ENCODE measurements around the gene MANEAL.

Gene MANEAL

DNA sequence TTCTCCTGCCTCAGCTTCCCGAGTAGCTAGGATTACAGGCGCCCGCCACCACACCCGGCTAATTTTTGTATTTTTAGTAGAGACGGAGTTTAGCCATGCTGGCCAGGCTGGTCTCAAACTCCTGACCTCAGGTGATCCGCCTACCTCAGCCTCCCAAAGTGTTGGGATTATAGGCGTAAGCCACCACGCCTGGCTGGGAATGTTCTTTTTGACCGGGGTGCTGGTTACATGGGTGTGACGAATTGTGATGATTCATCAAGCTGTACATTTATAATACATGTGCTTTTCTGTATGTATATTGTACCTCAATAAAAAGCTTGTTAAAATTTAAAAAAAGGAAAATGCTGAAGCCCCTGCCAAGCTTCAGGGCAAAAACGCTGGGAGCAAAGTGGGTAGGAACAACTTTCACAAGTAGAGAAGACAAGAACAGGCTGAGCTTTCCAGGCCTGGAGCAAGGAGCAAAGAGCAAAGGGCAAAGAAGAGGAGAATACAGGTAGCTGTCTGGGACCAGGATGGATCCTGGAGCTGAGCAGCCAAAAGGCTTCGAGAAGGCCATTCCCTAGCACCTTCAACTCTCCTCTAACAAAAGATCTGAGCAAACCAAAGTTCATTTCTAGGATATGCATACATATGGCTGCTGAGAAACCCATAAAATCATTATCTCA is 34.9 kb downstream of the MANEAL start:
- DNase-seq: no peak

DNA sequence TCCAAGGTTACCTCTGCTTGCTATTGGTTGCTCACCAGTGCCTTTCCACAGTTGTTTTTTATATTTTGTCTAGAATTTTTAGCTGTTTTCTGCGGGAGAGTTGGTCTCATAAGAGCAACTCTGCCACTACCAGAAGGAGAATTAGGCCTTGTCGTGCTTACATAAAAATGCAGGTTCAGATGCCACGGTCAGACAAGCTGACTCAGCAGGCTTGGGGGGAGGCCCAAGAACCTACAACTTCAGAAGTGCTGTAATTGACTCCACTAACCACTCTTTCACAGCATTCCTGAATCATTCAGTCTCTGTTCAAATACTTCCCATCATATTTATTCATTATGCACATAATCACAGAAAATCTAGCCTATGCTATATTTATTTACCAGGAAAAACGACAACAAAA is 37.5 kb downstream of the MANEAL start:
- DNase-seq: no peak

DNA sequence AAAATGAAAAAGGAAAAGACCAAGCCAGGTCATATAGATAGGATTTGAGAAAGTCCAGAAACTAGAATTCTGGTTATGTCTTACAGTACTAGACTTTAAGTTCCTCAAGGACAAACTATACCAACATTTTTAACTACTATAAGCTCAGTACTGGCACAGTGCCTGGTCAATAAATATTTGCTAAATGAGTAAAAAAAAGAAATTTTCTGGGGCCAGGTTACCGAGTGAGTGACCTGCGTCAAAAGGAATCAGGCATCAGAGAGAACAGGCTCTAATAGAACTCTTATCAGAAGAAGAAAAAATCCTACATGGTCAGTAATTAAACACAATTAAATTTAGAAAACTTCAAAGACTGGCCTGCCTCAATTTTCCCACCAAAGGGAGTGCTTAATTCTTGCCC is 38.2 kb downstream of the MANEAL start:
- no peak for DNase-seq

DNA sequence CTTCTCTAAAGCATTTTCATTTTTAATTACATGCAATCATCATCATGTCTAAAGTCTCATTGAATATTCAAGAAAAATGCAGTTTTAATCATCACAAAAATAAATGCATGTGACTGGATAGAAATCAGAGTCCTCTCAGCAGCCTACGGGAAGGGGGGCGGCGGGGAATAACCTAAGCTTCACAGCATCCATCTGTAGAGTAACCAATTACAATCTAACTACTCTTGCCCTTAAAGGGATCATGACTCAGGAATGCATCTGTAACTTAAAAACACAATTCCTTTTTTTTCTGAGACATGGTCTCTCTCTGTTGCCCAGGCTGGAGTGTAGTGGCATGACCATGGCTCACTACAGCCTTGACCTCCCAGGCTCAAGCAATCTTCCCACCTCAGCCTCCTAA is 43.1 kb downstream of the MANEAL start:
- DNase-seq: no peak

DNA sequence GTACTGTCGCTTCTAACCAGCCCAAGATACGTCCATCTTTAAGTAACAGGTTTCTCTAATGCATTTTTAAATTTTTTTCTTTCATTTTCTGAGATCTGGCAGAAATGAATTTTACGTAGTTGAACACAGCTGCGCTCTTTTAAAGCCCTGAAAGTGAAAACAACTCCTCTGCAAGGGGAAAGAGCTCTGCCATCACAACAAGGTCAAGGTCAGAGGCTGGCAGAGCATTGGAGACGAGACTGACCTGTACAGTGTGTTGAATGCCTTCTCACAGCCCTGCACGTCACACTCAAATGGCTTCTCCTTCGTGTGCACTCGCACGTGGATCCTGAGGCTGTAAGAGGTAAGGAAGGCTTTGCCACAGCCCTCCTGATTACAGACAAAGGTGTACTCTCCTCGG is 46.0 kb downstream of the MANEAL start:
- no peak for DNase-seq

DNA sequence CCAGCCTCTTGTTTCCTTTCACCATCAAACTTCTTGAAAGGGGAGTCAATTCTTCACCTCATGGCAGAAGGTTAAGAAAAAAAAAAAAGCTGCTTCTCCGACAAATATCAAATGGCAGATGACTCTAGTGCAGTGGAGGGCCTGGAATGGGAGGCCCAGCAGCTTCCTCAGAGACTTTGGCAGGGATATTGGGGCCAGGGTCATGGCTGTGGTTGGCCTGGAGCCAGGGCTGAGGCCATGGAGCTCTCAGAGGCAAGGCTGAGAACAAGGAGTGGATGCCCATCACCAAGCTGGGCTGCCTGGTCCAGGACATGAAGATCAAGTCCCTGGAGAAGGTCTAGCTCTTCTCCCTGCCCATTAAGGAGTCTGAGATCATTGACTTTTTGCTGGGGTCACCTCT is 47.1 kb downstream of the MANEAL start:
- DNase-seq: no peak

DNA sequence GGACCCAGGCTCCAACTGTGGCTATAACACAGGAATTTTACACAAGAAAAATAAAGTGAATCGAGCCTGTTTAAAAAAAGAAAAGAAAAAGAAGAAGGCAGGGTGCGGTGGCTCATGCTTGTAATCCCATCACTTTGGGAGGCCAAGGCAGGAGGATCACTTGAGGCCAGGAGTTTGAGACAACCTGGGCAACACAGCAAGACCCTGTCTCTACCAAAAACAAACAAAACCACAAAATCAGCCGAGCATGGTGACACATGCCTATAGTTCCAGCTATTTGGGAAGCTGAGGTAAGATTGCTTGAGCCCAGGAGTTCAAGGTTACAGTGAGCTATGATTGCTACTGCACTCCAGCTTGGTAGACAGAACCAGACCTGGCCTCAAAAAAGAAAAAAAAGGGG is 48.0 kb downstream of the MANEAL start:
- no peak for DNase-seq

DNA sequence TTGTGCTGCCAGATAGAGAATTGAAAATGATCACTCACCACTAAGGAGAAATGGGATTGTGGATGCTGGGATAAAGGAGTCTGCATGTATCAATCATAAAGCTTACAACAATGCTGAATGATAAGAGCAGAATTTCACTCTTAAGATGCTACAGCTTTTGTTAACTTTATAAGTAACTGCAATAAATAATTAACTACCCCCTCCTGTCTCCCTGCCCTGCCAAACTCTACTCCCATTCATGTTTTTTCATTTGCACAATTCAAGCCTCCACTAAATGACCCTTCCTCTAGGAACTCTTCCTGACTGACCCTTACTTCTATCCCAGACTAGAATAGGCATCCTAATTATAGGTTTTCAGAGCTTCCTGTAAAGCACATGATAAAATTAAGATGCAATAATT is 50.9 kb downstream of the MANEAL start:
- DNase-seq: no peak

DNA sequence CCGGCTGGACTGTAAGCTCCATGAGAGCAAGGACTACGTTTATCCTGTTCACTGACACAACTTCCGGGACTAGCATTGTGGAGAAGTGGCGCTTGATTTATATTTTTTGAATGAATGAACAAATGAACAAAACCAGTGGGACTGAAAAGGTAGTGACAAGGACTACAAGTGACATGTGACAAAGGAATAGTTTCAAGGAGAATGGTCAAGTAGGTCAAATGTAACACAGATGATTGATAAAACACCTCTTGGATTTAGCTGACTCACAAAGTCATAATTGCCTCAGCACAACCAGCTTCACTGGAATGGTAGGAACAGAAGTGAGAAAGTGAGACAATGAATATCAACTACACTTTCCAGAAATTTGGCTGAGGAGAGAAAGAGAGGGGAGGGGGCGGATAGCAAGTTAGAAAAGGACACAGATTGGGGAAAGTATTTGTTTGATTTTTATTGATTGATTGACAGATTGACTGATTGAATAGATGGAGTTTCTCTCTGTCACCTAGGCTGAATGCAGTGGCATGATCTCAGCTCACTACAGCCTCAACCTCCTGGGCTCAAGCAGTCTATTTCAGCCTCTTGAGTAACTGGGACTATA is 51.5 kb downstream of the MANEAL start:
- no peak for DNase-seq

DNA sequence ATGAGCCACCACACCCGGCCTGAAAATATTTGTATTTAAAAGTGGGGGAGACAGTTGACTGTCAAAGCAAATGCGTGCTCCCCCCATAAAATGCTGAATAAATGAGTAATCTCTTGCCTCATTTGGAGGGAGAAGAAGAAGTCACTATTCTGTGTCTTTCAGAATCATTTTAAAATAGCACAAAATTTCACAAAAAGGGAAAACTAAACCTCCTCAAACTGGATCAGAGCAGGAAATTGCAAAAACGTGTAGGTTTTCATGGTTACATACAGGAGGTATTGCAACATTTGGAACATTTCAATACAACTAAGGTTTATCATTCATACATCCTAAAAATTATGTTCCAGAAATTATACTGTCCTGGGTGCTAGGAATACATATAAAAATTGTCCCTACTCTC is 52.1 kb downstream of the MANEAL start:
- DNase-seq: no peak

DNA sequence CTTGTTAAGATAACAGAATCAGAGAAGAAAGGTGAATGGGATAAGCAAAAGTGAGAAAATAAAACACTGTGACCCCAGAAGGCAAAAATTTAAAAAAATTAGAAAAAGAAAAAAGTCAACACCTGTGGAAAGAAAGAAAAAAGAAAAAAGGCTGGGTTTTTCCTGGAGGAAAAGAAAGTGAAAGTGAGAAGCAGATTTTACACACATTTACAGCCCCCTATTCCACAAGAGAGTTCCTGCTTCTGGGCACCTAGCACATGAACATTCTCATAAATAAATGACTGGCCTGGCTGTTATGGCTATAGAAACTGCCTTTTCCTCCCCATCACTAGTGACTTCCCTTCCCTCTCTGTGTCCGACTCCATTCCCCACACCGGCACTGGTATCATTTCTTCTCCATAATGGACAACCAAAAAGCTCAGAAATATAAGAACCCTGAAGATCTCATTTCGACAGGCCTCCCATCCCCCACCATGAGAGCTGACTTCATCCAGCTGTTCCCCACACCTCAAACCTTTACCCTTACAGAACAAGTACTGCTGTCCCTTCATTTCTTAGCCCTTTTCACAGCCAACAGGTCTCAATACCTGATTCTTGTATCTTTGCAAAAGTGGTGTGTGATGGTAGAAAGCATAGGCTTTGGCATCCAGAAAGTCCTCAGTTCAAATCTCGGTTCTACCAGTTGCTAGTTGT is 53.1 kb downstream of the MANEAL start:
- DNase-seq: no peak

DNA sequence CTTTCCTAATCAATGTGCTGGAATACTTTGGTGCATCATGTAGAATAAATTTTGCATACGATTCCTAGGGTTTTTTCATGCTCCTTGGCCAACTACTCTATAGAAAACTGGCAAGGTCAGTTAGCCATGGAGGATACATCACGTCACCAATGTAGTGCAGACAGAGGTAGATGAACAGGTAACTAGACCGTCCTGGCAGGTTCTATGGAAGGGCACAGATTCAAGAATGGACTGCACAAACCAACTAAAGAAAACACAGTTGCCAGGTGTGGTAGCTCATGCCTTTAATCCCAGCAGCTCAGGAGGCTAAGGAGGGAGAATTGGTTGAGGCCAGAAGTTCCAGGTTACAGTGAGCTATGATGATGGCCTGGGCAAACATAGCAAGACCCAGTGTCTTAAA is 55.8 kb downstream of the MANEAL start:
- DNase-seq: no peak

DNA sequence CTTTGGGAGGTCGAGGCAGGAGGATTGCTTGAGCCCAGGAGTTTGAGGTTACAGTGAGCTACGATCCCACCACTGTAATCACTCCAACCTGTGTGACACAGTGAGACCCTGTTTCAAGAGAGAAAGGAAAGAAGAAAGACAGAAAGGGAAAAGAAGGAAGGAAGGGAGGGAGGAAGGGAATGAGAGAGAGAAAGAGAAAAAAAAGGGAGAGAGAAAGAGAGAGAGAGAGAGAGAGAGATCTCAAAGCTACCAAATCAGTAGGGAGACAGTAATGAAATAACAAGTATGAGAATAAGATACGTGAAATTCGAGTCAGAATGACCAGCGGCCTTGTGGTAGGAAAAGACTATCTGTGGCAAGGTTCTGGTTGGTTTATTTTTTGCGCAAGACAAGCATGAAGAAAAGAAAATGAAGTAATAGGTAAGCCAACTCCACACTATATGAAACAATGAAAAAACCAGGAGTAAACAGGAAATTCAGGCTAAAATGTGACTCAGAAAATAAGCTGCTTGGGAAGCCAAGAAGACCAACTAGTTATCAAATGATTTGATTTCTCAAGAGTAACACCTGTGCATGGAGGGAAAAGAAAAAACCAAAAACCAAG is 56.8 kb downstream of the MANEAL start:
- no peak for DNase-seq
